Thymus (tissue), 11 donors: ENCODE data around the gene PARP15. TPM values are rescaled to one million over a fixed set of nuclear protein-coding genes. Genes with fewer than 3 reads are reported as not detected.
"Not testable (repeated sequence)": the region's sequence is repeated elsewhere in the genome, so short reads cannot be mapped to it uniquely, and the experiment has no call there.

Experiments
- DNase-seq, 9 donors: peaks; one replicate each; pipeline ENCODE4 v3.0.0-alpha.2; 2013; ENCODE audit warnings: low spot score in 9 of 9, low read depth in 6 of 9, missing footprints in 1 of 9
- H3K27ac ChIP-seq, 2 donors: one replicate each; pipeline ENCODE4 v1.5.1; 2013; ENCODE audit warnings: control low read depth in 1 of 2, low read depth in 1 of 2, low read length in 1 of 2, mild to moderate bottlenecking in 1 of 2, moderate library complexity in 1 of 2
- H3K27me3 ChIP-seq, 2 donors: one replicate each; pipeline ENCODE4 v1.5.1; 2013; ENCODE audit warnings: low read length in 1 of 2; ENCODE audit not compliant: control insufficient read depth in 2 of 2, insufficient read depth in 1 of 2
- H3K36me3 ChIP-seq, 2 donors: one replicate each; pipeline ENCODE4 v1.5.1; 2013; ENCODE audit warnings: low read length in 1 of 2, mild to moderate bottlenecking in 1 of 2, moderate library complexity in 1 of 2; ENCODE audit not compliant: control insufficient read depth in 2 of 2, insufficient read depth in 2 of 2
- H3K4me1 ChIP-seq, 2 donors: one replicate each; pipeline ENCODE4 v1.5.1; 2013; ENCODE audit warnings: low read length in 2 of 2; ENCODE audit not compliant: control insufficient read depth in 2 of 2, insufficient read depth in 2 of 2
- H3K4me3 ChIP-seq, 2 donors: one replicate each; pipeline ENCODE4 v1.5.1; 2013; ENCODE audit warnings: low read length in 2 of 2, control low read depth in 1 of 2, mild to moderate bottlenecking in 1 of 2
- H3K9me3 ChIP-seq, 2 donors: one replicate each; pipeline ENCODE4 v1.5.1; 2013; ENCODE audit warnings: low read length in 1 of 2, mild to moderate bottlenecking in 1 of 2; ENCODE audit not compliant: control insufficient read depth in 2 of 2, insufficient read depth in 1 of 2
- WGBS: extraction: QIAGEN DNeasy Blood & Tissue Kit; methylation state at CpG from one replicate; pipeline ENCODE4 v1.1.7; 2013; 5-methylcytosine and 5-hydroxymethylcytosine counted together
- polyA plus RNA-seq: library from polyadenylated mRNA; stranded (reverse); fragments of 200-250 nt; gene quantifications from one replicate; pipeline ENCODE4 v1.2.3, GENCODE V29; 2013
- total RNA-seq: library from RNA; stranded (reverse); fragments of 120-200 nt; gene quantifications from one replicate; pipeline ENCODE4 v1.2.4, GENCODE V29; 2013
- donor health status: healthy.

PARP15 gene
- total and polyA plus RNA-seq, 2 donors: 6.8 to 15.7 TPM

DNA sequence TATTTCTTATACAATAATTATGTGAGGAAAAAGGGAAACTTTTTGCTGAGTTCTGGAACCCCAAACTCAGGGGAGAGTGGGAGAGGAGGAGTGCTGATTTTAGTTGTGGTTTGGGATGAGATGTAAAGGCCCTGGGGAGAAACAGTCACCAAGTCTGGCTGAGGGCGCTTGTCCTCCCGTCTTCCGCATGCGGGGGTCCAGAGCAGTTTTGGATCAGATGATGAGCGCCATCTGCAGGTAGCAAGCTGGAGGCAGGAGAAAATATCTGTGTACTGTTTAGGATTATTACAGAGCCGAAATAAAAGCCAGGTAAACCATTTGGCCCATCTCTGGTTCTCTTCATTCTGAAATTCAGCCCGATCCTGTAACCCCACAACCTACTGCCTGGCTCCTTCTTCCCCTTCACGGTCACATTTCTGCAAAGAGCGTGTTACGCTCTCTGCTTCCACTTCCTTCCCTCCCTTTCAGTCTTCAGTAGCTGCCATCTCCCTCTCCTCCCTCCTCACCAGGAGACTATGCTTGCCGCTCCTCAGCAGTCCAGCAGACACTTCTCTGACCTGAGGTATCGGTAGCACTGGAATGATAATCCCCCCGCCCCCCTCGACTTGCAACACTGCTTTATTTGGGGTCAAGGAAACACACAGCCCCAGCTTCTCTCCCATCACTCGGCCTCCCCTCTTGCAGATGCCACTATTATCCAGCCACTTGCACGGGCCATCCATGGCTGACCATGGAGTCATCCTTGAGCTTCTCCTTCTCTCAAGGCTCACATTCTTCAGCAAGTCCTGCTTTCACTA lies 101.8 kb downstream of the PARP15 start:
- H3K4me1 ChIP-seq: peaks cover 10 to 31% of the 10 kb centered on the region in 2 donors
- WGBS: 26% methylated on average over 16 of the region's 16 CpGs

DNA sequence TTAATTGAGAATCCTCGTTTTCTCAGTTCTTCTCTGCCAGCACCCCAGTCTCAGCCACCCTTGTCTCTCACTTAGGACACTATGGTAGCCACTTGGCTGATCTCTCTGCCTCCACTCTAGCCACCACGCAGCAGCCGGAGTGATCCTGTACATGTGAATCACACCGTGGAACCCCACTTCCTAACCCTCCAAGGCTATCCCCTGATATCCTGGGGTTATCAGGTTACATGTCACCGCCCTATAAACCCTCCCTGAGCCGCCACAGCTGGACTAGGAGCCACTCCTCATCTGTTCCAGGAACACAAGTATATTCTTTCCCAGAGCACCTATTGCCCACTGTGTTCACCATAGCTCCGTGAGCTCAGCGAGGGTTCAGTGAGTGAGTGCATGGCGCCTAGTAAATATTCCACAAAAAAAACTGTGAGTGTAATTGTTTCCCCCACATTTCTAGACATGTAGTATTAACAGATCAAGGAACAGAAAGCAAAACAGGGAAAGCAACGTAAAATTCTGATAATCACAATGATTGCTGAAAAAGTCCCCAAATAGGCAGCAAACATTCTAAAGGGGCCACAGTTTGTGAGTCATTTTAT lies 102.5 kb downstream of the PARP15 start:
- DNase-seq: peak in 3 of 9 donors; percentile 5 to 22 (median 10)
- Histone ChIP-seq H3K4me3 (peak overlapping the region; percentile 95 to 99), H3K27ac (peak overlapping the region; percentile 91 to 98), H3K9me3 (peaks cover 0 to 1% of the 10 kb centered on the region in 2 donors), H3K36me3 (peaks cover 0 to 5% of the 10 kb centered on the region in 2 donors), H3K27me3 (no peaks in the 10 kb centered on the region), H3K4me1 (peaks cover 10 to 31% of the 10 kb centered on the region in 2 donors)
- 80% methylated on average over 10 of the region's 10 CpGs for WGBS

More for the DNA sequence above, 101.8 kb downstream of the PARP15 start:
- Histone ChIP-seq H3K36me3 (peaks cover 0 to 5% of the 10 kb centered on the region in 2 donors), H3K9me3 (peaks cover 0 to 1% of the 10 kb centered on the region in 2 donors), H3K27ac (peak overlapping the region; percentile 81 to 91), H3K27me3 (no peaks in the 10 kb centered on the region), H3K4me3 (peak overlapping the region in 1 of 2 donors; percentile 14)
- DNase-seq: peak; percentile 59 to 91 (median 85)

DNA sequence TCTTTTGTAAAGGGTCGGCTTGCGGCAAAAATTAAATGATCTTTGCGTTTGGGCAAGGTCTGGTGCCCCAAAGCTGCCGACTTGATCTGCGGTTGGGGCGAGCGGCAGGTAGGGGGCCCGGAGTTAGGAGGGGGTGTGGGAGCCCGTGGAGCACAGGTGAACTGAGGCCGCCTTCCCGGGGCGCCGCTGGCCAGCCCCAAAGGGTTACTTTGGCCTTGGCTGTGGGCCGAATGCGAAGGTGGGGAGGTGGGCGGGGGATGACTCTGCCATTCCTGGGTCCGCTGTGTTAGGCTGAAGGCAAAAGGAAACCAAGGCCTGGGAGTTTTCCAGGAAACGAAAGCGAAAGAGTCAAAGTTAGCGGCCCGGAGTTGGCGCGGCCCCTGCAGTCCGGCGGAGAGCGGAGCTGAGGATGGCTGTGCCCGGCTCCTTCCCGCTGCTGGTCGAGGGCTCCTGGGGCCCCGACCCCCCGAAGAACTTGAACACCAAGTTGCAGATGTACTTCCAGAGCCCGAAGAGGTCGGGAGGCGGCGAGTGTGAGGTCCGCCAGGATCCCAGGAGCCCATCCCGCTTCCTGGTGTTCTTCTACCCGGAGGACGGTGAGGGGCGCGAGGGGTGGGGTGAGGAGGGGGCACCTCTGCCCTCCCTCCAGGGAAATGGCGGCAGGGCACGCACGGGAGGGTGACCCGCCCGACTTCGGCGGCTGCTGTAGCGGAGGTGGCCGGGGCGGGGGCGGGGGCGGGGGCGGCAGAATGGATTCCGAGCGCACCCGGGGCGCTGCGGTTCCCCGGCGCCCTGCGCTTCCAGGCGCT lies 103.2 kb downstream of the PARP15 start, which contains the start of gene PARP14:
Gene PARP14 (plus strand): TSS at position 365 of the 809 bp plus-strand sequence. CDS start 45 bp downstream, at position 410.
- Histone ChIP-seq H3K4me1 (peaks cover 10 to 31% of the 10 kb centered on the region in 2 donors), H3K9me3 (peaks cover 0 to 1% of the 10 kb centered on the region in 2 donors), H3K4me3 (peak within 1 kb of the TSS; percentile 95 to 99), H3K36me3 (peaks cover 0 to 5% of the 10 kb centered on the region in 2 donors), H3K27me3 (no peaks in the 10 kb centered on the region), H3K27ac (peak within 1 kb of the TSS; percentile 91 to 98)
- DNase-seq: peak in 7 of 9 donors; percentile 48 to 86 (median 63)
- under 1% methylated on average over 63 of the region's 63 CpGs for WGBS

DNA sequence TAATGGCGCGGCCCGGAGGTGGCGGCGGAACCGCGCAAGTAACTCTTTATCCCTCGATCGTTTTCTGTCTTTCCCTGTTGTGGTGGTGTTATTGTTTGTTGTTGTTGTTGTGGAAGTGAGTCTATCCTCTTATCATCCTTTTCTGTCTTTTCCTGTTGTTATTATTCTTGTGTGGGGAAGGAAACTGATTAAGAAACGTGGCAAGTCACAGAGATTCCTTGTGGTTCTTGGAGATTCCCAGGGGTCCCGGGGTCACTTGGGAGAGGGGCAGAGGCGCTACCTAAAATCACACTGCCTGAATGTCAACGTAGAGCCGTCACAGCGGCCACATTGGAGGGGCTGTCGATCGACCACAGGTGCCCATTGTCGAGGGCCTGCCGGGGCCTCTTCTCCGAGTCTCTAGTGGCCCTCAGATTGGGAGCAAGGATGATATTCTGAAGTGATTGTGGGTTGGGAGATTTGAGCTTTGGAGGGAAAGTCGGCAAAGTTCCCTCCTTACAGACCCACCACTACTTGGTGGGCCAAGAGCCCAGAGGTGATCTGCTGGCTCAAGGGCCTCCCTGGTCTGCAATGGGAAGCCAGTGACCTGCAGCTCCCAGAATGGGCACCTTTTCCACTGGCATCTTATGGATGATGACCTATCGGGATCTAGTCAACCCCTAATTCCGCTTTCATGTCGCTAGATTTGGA lies 104.0 kb downstream of the PARP15 start:
- H3K4me3 ChIP-seq: peak overlapping the region; percentile 95 to 99
- peak overlapping the region; percentile 14 to 98 for H3K27ac ChIP-seq
- DNase-seq: peak in 4 of 9 donors; percentile 2 to 22 (median 8)
- peaks cover 0 to 1% of the 10 kb centered on the region in 2 donors for H3K9me3 ChIP-seq
- 18% methylated on average over 24 of the region's 24 CpGs for WGBS
- H3K36me3 ChIP-seq: peaks cover 0 to 5% of the 10 kb centered on the region in 2 donors
- peaks cover 10 to 31% of the 10 kb centered on the region in 2 donors for H3K4me1 ChIP-seq
- H3K27me3 ChIP-seq: no peaks in the 10 kb centered on the region

DNA sequence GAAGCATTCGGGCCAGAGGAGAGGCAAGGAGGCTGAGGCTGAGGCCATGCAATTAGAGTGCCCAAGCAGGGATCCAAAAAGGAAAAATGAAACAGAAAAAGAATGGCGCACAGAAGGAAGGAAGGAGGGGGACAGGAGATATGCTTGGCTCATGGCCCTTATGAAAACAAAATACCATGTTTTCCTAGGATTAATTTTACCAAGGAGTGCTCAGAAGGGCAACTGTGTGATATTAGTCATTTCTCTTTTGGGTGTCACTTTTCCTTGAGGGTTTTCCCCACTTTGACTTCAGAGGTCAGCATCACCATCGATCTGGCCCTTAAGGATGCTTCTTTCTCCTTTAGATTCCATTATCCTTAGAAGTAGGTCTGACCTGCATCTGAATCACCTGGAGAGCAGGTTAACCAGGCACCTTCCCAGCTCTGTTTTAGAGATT lies 104.5 kb downstream of the PARP15 start:
- peak overlapping the region in 1 of 2 donors; percentile 36 for H3K27ac ChIP-seq
- H3K27me3 ChIP-seq: no peaks in the 10 kb centered on the region
- H3K36me3 ChIP-seq: peaks cover 2 to 5% of the 10 kb centered on the region in 2 donors
- H3K9me3 ChIP-seq: peaks cover 0 to 1% of the 10 kb centered on the region in 2 donors
- H3K4me3 ChIP-seq: peak overlapping the region; percentile 95 to 99
- peaks cover 10 to 31% of the 10 kb centered on the region in 2 donors for H3K4me1 ChIP-seq
- DNase-seq: no peak
- 89% methylated on average over 3 of the region's 3 CpGs for WGBS

DNA sequence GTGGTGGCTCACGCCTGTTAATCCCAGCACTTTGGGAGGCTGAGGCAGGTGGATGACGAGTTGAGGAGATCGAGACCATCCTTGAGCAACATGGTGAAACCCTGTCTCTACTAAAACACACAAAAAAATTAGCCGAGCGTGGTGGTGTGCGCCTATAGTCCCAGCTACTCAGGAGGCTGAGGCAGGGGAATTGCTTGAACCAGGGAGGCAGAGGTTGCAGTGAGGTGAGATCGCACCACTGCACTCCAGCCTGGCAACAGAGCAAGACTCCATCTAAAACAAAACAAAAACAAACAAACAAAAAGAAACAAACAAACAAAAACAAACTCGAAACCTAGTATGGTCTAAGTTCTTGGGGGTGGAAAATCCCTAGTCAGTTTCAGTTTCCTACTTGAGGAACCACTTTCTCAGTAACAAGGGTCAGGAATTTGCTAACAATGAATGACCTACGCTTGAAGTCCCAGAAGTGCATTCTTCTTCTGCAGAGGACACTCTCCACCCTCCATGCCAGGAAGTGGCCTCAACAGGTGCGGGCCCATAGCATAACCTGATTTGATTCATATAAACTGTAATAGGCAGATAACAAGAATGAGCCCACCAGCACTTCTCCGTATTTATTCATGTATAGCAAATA lies 105.4 kb downstream of the PARP15 start:
- peak in 1 of 9 donors; percentile 20 for DNase-seq
- H3K9me3 ChIP-seq, H3K36me3 ChIP-seq, H3K27me3 ChIP-seq, H3K4me3 ChIP-seq: not testable (repeated sequence)
- Histone ChIP-seq H3K27ac (peak overlapping the region in 1 of 2 donors; percentile 68), H3K4me1 (peaks cover 10 to 31% of the 10 kb centered on the region in 2 donors)
- WGBS: 93% methylated on average over 11 of the region's 11 CpGs

GRCh38 chr3:122687298-122687697 lies 109.8 kb downstream of the PARP15 start:
- WGBS: 100% methylated on average over 2 of the region's 2 CpGs
- no peak for DNase-seq
- Histone ChIP-seq H3K36me3 (peaks cover 11 to 24% of the 10 kb centered on the region in 2 donors), H3K4me1 (peaks cover 0 to 4% of the 10 kb centered on the region in 2 donors), H3K27me3 (no peaks in the 10 kb centered on the region), H3K4me3 (no peak overlapping the region), H3K27ac (no peak overlapping the region), H3K9me3 (no peaks in the 10 kb centered on the region)
